NCI-H1930 (cell line): ENCODE data around the gene BAHCC1.
"Not testable (repeated sequence)": the region's sequence is repeated elsewhere in the genome, so short reads cannot be mapped to it uniquely, and the experiment has no call there.

Experiments
- DNase-seq, 2 experiments: peaks; one replicate each; lab custom pipeline; 2025; lab: John Stamatoyannopoulos, UW

Gene BAHCC1

DNA sequence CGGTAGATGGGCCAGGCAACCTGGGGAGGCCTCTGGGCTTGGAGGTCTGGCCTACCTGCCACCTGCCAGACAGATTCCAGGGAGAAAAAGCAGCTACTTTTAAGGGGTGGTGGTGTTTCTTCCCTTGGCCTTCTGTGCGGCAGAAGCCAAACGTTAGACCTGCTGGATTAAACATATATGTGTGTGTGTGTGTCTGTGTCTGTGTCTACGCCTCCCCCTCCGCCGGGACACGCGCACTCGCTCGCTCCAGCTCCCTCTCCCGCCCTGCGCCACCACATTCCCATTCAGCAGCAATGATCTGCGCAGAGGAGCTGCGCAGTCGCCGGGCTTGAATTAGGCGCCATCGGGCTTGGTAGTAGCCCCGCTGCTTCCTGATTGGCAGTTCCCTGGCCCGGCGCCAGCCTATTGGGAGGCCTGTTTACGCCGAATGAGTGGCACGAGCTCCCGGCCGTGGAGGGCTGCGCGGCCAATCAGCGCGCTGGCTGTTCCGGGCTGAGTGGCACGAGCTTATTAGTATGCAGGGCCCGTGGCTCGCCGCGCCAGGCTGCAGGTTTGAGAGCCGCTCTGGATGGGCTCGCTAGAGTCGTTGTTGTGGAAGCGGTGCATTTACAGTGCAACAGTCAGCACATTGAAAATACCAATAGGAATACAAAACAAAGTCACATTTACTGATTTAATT, at the start of gene BAHCC1:
Gene BAHCC1 (plus strand): TSS at position 537 of the 679 bp plus-strand sequence. CDS start 4,283 bp downstream, outside the sequence.
- DNase-seq: peak; percentile 100

- DNase-seq: peak; percentile 98 to 99
Observed at GRCh38 chr17:81346090-81346907, 49.0 kb upstream of the BAHCC1 start.

GRCh38 chr17:81346908-81347349, 48.3 kb upstream of the BAHCC1 start:
- DNase-seq: no peak

DNA sequence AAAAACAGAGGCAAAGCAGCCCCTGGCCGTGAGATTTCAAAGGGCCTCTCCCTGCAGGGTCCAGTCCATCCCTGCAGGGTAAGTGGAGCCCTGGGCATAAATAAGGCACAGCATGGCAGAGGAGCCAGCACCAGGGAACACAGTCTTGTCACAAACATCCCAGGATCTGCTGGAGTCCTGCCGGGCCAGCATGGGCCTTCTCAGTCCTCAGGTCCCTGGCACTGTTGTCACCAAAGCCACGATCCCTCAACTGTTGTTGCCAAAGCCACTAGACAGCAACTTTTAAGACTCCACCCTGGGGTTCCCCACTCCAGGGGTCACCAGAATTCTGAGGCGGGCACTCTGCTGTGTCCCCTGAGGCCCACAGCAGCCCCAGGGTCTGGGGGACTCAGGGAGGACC, 47.8 kb upstream of the BAHCC1 start:
- no peak for DNase-seq

- DNase-seq: no peak
Observed at GRCh38 chr17:81348097-81349055, 46.9 kb upstream of the BAHCC1 start.

DNA sequence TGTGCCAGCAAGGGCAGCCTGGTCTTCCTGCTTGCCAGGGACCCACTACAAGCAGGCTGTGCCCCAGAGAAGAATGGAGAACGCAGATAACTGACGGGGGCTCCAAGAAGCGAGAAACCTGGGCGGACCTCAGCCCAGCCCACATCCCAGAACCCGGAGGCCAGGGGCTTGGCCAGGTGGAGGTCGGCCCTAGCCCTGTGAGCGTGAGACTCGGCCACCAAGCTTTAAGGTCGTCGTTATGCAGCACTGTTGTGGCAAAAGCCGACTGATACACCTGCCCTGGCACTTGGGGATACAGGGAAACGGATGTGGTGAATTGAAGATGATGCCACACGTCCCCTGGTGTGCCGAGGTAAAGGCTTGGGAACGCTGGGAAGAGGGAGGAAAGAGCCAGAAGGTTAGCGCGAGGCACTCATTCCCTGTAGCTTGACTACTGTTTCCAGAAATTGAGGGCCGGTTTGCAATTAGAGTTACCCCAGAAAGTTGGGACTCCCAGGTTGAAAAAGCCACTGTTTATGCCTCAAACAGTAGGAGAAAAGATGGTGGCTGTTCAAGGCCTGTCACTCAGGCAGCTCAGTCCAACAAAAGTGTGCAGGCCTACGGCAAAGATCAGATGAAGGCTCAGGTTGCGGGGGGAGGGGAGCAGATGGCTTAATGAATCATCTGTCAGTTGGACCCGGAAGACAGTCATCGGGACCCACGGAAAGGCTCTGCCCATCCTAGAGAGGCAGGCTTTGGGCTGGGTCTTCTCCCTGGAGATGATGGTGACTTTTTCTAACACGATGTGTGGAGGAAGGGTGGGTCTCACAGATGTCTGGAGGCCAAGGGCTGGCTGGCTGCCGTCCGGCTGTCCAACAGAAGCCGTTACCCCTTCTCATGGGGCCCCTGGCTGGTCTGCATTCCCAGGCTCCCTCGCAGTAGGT, 45.6 kb upstream of the BAHCC1 start:
- no peak for DNase-seq

DNA sequence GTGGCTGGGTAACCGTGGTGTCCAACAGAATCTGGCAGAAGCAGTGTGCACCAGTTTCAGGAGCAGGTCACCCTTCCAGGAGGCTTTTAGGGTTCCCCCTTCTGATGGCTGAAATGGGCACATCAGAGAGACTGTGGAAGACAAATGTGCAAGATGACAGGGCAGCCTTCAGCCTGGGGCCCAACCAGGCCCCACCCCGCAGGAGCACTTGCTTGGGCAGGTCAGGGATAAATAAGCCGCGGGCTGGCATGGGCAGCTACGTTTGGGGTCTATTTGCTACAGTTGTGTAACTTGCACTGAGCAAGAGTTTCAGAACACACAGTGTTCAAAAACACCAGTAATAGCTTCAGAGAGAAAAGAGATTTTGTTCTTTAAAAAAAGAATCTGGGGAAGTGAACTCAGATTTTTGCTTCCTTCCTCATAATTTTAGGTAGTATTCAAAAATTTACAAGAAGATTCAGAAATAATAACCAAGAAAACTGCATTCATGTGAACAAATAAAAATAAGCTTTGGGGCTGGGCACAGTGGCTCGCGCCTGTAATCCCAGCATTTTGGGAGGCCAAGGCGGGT, 44.9 kb upstream of the BAHCC1 start:
- DNase-seq: no peak

DNA sequence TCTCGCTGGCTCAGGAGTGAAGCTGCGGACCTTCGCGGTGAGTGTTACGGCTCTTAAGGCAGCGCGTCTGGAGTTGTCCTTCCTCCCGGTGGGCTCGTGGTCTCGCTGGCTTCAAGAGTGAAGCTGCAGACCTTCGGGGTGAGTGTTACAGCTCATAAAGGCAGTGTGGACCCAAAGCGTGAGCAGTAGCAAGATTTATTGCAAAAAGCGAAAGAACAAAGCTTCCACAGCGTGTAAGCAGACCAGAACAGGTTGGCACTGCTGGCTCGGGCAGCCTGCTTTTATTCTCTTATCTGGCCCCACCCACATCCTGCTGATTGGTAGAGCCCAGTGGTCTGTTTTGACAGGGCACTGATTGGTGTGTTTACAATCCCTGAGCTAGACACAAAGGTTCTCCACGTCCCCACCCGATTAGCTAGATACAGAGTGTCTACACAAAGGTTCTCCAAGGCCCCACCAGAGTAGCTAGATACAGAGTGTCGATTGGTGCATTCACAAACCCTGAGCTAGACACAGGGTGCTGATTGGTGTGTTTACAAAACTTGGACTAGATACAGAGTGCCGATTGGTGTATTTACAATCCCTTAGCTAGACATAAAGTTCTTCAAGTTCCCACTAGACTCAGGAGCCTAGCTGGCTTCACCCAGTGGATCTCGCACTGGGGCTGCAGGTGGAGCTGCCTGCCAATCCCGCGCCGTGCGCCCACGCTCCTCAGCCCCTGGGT, 43.8 kb upstream of the BAHCC1 start:
- not testable (repeated sequence) for DNase-seq

DNA sequence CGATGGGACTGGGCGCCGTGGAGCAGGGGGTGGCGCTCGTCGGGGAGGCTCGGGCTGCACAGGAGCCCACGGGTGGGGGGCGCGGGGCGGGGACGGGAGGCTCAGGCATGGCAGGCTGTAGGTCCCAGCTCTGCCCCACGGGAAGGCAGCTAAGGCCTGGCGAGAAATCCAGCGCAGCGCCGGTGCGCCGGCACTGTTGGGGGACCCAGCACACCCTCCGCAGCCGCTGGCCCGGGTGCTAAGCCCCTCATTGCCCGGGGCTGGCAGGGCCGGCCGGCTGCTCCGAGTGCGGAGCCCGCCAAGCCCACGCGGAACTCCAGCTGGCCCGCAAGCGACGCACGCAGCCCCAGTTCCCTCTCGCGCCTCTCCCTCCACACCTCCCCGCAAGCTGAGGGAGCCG, 43.2 kb upstream of the BAHCC1 start:
- DNase-seq: not testable (repeated sequence)

DNA sequence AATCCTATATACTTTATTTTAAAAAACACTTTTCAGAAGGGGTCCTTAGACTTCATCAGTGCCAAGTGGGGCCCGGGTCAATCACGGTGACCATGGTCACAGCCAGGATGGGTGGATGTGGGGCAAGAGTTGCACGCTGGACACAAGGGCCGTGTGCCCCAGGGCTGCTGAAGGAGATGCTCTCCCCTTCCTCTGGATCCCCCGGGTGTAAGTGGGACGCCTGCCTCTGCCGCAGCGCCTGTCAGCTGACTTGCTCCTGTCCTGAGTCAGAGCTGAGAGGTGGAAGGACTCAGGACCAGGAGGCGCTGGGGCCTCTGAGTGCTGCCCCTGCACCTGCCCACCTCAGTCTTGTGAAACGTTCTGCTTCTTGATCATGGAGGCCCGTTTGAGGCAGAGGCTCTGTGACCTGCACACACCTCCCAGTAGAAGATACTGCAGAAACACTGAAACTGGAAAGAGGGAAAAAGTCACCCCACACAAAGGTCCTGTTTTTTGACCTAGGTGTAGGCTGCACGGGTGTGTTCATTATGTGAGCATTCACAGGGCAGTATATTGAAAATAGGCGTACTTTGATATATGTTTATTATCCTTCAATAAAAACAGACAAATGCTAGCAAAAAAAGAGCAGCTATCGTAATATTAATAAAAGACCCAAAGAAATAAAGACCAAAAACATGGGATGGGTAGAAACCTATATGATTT, 40.9 kb upstream of the BAHCC1 start:
- no peak for DNase-seq

DNA sequence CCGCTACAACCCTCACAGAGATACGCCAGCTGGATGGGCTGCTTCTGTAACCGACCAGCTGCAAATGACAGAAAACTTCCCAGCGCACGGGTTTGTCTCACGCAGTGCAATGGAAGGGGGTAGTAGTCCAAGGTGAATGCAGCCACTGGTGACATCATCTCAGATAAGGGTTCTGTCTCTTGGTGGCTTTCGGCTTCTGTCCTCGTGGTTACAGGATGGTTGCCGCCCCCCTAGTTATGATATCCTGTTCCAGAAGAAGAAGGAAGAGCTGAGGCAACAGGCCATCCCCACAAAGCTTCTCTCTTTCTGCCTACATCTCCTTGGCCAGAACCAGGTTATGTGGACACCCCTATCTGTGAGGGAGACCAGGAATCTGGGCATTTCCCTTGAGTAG, 40.3 kb upstream of the BAHCC1 start:
- no peak for DNase-seq

DNA sequence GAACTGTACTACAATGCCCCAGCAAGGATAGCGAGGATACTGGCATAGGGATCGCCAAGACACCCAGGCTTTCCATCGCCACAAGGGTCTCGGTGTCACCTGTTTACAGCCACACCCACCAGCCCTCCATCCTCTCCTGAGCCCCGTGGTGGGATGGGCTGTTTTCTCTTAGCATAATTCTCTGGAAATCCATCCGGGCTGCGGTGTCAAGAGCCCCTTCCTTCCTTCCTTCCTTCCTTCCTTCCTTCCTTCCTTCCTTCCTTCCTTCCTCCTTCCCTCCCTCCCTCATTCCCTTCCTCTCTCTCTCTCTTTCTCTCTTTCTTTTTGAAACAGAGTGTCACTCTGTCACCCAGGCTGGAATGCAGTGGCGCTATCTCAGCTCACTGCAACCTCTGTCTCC, 36.0 kb upstream of the BAHCC1 start:
- DNase-seq: no peak

- not testable (repeated sequence) for DNase-seq
Observed at GRCh38 chr17:81362001-81362400, 33.3 kb upstream of the BAHCC1 start.

- no peak for DNase-seq
Observed at GRCh38 chr17:81364278-81365147, 30.7 kb upstream of the BAHCC1 start.

GRCh38 chr17:81365148-81365600, 30.1 kb upstream of the BAHCC1 start:
- peak in 1 of 2 experiments; percentile 33 for DNase-seq

- no peak for DNase-seq
Observed at GRCh38 chr17:81365601-81366585, 29.4 kb upstream of the BAHCC1 start.

DNA sequence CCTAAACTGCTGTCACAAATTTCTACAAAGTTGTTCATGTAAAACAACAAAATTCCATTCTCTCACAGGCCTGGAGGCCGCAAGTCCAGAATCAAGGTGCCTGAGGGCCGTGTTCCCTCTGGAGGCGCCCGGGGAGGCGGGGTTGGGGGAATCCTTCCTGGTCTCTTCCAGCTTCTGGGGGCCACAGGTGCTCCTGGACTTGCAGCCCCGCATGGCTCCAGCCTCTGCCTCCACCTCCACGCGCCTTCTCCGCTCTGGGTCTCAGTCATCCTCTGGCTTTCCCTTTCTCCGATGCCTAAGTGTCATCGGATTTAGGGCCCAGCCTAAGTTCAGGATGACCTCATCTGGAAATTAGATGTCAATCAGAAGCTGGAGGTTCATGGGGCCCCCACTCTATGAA, 28.6 kb upstream of the BAHCC1 start:
- no peak for DNase-seq
